Spleen (tissue), 7 donors: Measurements from ENCODE around the gene DKK2.

Experiments
- POLR2AphosphoS5 ChIP-seq, 3 donors: sonication (generic); formaldehyde crosslinking; IDR thresholded peaks; one replicate each; pipeline ENCODE4 v1.5.1; 2017; ENCODE audit warnings: antibody characterized with exemption in 3 of 3
- TF ChIP-seq, protein P1 (sequence below), 11 experiments: fragments of 200-600 bp in 7 of 11; fragments of 450-650 bp in 4 of 11; sonication (generic) in 4 of 11; IDR thresholded peaks in 8 of 11; conservative IDR thresholded peaks in 3 of 11; 1 replicate in 7 of 11; 2 replicates in 4 of 11; pipeline versions ENCODE4 v1.4.0 to v1.8.0; 2016 to 2021; ENCODE audit warnings: antibody characterized with exemption in 11 of 11, inconsistent platforms in 4 of 11, mild to moderate bottlenecking in 1 of 11
- donor health status: DM: no; HTN: no; CAD: no; lungs with moderate emphysema.
- donor health status: DM: no; HTN: no; CAD: no.
- donor health status: DM: no; HTN: no; CAD: no.

DNA sequence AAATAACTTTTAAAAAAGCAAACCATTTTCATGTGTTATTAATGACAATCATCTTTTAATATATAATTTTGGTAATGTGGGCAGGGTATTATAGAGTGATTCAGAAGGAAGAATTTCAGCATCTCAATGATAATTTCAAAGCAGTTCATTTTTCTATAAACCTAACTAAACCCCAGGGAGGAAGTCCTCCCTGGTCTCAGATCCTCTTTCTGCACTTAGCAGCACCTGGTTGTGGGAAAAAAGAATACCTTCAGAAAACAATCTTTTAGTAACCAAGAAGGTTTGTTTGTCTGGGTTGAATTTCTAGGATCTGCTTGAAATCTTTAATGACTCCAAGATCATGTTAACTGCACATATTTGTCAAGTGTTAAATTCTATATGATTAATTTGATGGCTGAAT, 29.9 kb downstream of the DKK2 start:
- no peak for TF ChIP-seq POLR2AphosphoS5 (IDR thresholded peaks at IDR 0.05)
- TF ChIP-seq, protein P1, sequence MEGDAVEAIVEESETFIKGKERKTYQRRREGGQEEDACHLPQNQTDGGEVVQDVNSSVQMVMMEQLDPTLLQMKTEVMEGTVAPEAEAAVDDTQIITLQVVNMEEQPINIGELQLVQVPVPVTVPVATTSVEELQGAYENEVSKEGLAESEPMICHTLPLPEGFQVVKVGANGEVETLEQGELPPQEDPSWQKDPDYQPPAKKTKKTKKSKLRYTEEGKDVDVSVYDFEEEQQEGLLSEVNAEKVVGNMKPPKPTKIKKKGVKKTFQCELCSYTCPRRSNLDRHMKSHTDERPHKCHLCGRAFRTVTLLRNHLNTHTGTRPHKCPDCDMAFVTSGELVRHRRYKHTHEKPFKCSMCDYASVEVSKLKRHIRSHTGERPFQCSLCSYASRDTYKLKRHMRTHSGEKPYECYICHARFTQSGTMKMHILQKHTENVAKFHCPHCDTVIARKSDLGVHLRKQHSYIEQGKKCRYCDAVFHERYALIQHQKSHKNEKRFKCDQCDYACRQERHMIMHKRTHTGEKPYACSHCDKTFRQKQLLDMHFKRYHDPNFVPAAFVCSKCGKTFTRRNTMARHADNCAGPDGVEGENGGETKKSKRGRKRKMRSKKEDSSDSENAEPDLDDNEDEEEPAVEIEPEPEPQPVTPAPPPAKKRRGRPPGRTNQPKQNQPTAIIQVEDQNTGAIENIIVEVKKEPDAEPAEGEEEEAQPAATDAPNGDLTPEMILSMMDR (IDR thresholded peaks at IDR 0.05 in 8 of 11, conservative IDR thresholded peaks at IDR 0.05 in 3 of 11): no peak
